ENCODE measurements around the gene TRPM3. TPM values are rescaled to one million over a fixed set of nuclear protein-coding genes. Genes with fewer than 3 reads are reported as not detected.

TRPM3 gene
- total RNA-seq, 4 donors from 2014 or later = 0.11 to 1.3 (median 0.21) TPM

DNA sequence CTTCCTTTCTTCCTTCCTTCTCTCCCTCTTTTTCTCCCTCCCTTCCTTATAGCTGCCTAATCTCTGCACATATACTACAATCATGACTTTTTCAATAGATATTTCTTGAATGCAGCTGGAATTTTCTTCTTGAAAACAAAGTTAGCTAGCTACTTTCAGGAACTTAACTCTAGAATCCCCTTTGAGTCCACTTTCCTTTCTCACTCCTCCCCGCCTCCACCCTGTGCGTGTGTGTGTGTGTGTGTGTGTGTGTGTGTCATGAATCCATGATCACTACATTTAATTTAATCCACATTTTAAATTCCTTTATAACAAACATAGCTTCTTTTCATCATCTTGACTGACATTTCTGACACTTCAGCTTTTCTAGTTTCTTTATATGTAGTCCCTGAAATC is 539.5 kb downstream of the TRPM3 start:
- Histone ChIP-seq H3K27me3 (no peaks in the 10 kb centered on the region), H3K27ac (no peak overlapping the region), H3K4me3 (no peak overlapping the region), H3K9me3 (no peaks in the 10 kb centered on the region), H3K36me3 (no peaks in the 10 kb centered on the region), H3K4me1 (peaks cover 18% of the 10 kb centered on the region)
- TF ChIP-seq, protein P1, sequence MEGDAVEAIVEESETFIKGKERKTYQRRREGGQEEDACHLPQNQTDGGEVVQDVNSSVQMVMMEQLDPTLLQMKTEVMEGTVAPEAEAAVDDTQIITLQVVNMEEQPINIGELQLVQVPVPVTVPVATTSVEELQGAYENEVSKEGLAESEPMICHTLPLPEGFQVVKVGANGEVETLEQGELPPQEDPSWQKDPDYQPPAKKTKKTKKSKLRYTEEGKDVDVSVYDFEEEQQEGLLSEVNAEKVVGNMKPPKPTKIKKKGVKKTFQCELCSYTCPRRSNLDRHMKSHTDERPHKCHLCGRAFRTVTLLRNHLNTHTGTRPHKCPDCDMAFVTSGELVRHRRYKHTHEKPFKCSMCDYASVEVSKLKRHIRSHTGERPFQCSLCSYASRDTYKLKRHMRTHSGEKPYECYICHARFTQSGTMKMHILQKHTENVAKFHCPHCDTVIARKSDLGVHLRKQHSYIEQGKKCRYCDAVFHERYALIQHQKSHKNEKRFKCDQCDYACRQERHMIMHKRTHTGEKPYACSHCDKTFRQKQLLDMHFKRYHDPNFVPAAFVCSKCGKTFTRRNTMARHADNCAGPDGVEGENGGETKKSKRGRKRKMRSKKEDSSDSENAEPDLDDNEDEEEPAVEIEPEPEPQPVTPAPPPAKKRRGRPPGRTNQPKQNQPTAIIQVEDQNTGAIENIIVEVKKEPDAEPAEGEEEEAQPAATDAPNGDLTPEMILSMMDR (IDR thresholded peaks at IDR 0.05) = no peak
- TF ChIP-seq EP300 (IDR thresholded peaks at IDR 0.05) (no peak), POLR2AphosphoS5 (IDR thresholded peaks at IDR 0.05) (no peak), POLR2A (IDR thresholded peaks at IDR 0.05) (no peak)
- WGBS = 79% methylated on average over 2 of the region's 2 CpGs
- no peak for DNase-seq (ENCODE audit: low spot score in 2 of 2)

DNA sequence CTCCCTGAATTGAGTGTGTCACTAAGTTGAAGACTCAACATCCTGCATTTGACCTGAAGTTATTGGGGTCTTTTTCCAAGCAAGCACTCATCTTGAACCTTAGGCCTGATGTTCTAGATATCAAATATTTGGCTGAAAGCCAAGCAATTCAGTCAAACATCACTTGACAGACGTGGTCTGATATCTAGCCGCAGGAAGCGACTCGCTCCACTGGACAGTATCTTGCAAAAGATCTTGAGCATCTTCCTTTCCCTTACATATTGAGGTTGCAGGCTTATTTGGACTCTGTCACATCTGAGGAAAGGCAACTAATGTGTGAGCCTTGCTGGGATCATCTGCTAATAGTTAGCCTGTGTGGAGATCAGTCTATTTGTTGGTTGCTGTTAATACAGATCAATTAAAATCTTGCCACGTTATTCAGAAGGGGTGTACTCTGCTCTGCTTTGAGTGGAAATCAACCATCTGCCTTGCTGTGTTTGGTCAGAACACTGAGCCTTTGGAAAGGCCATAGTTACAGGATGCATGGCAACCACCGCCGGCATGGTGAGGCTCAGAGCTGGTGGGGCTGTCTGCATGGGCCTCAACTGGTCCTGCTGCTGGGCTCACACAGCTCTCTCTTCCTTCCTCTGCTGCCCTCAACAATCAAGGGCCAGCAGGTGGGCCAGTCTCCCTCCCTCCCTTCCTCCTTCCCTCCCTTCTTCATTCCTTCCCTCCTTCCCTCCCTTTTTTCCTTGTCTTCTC is 540.0 kb downstream of the TRPM3 start:
- TF ChIP-seq EP300 (IDR thresholded peaks at IDR 0.05) (no peak), POLR2A (IDR thresholded peaks at IDR 0.05) (no peak), POLR2AphosphoS5 (IDR thresholded peaks at IDR 0.05) (no peak)
- TF ChIP-seq, protein P1 (IDR thresholded peaks at IDR 0.05) = no peak
- Histone ChIP-seq H3K9me3 (no peaks in the 10 kb centered on the region), H3K27ac (no peak overlapping the region), H3K4me3 (no peak overlapping the region), H3K36me3 (no peaks in the 10 kb centered on the region), H3K4me1 (peaks cover 14% of the 10 kb centered on the region), H3K27me3 (no peaks in the 10 kb centered on the region)
- no peak for DNase-seq (ENCODE audit: low spot score in 2 of 2)
- 81% methylated on average over 7 of the region's 7 CpGs for WGBS

GRCh38 chr9:70580606-70581195 is 540.7 kb downstream of the TRPM3 start:
- no peak overlapping the region for H3K4me3 ChIP-seq
- H3K27me3 ChIP-seq = no peaks in the 10 kb centered on the region
- WGBS = 71% methylated on average over 4 of the region's 4 CpGs
- H3K36me3 ChIP-seq = no peaks in the 10 kb centered on the region
- H3K27ac ChIP-seq = no peak overlapping the region
- no peak for DNase-seq (ENCODE audit: low spot score in 2 of 2)
- peaks cover 16% of the 10 kb centered on the region for H3K4me1 ChIP-seq
- H3K9me3 ChIP-seq = no peaks in the 10 kb centered on the region
- TF ChIP-seq POLR2A (IDR thresholded peaks at IDR 0.05) = no peak
- no peak for TF ChIP-seq POLR2AphosphoS5 (IDR thresholded peaks at IDR 0.05)
- TF ChIP-seq, protein P1 (IDR thresholded peaks at IDR 0.05) = no peak
- TF ChIP-seq EP300 (IDR thresholded peaks at IDR 0.05) = no peak

- H3K36me3 ChIP-seq = no peaks in the 10 kb centered on the region
- TF ChIP-seq EP300 (IDR thresholded peaks at IDR 0.05) (no peak), POLR2AphosphoS5 (IDR thresholded peaks at IDR 0.05) (no peak), POLR2A (IDR thresholded peaks at IDR 0.05) (no peak)
- TF ChIP-seq, protein P1 (IDR thresholded peaks at IDR 0.05) = no peak
- DNase-seq (ENCODE audit: low spot score in 2 of 2) = no peak
- peaks cover 18% of the 10 kb centered on the region for H3K4me1 ChIP-seq
- H3K27me3 ChIP-seq = no peaks in the 10 kb centered on the region
- no peak overlapping the region for H3K27ac ChIP-seq
- H3K9me3 ChIP-seq = no peaks in the 10 kb centered on the region
- WGBS = 76% methylated on average over 7 of the region's 7 CpGs
- H3K4me3 ChIP-seq = no peak overlapping the region
Observed at GRCh38 chr9:70579686-70580085, 541.7 kb downstream of the TRPM3 start.

GRCh38 chr9:70578720-70579119 is 542.7 kb downstream of the TRPM3 start:
- 100% methylated on average over 1 of the region's 1 CpG for WGBS
- no peak overlapping the region for H3K4me3 ChIP-seq
- no peaks in the 10 kb centered on the region for H3K27me3 ChIP-seq
- no peak for DNase-seq (ENCODE audit: low spot score in 2 of 2)
- no peak for TF ChIP-seq POLR2AphosphoS5 (IDR thresholded peaks at IDR 0.05)
- TF ChIP-seq POLR2A (IDR thresholded peaks at IDR 0.05) = no peak
- H3K27ac ChIP-seq = no peak overlapping the region
- H3K4me1 ChIP-seq = peaks cover 25% of the 10 kb centered on the region
- no peaks in the 10 kb centered on the region for H3K9me3 ChIP-seq
- H3K36me3 ChIP-seq = no peaks in the 10 kb centered on the region
